HCT116 (cell line): ENCODE measurements around the gene GLRX3. TPM values are rescaled to one million over a fixed set of nuclear protein-coding genes. Genes with fewer than 3 reads are reported as not detected.

ENCODE experiments used
- ATAC-seq: fragments of 200-7000 bp; cut with Tn5 transposase; 2 replicates; pipeline ENCODE4 v1.9.1; 2020; ENCODE audit warnings: mild to moderate bottlenecking, moderate library complexity
- BruUV-seq: library from RNA; stranded (reverse); fragments of 400-500 nt; replicated peaks from 2 replicates; lab custom pipeline; 2021; lab: Mats Ljungman, UMichigan
- CTCF ChIA-PET: fragments of 300-600 bp; sonication (Branson Sonifier 250); formaldehyde crosslinking; loops from one replicate; lab custom pipeline; 2021; ENCODE audit warnings: antibody characterized with exemption; lab: Charles Lee
- POLR2A ChIA-PET: fragments of 300-600, 350-600 bp; sonication (Branson Sonifier 250); formaldehyde crosslinking; loops from one replicate; lab custom pipeline; 2021; ENCODE audit warnings: antibody characterized with exemption; lab: Charles Lee
- RAD21 ChIA-PET, 2 experiments: fragments of 300-600 bp; sonication (Branson Sonifier 250); formaldehyde crosslinking; loops; one replicate each; lab custom pipeline; 2023; ENCODE audit warnings: low total read pairs in 2 of 2; ENCODE audit not compliant: uncharacterized antibody in 2 of 2, unreplicated experiment in 2 of 2, low non-redundant PET in 1 of 2; lab: Charles Lee
- DNase-seq: peaks from one replicate; pipeline ENCODE4 v3.0.0-alpha.2; 2010; ENCODE audit warnings: low read depth, low spot score
- H2AFZ ChIP-seq: fragments of 200-600 bp; shearing (Covaris generic), sonication (generic); 2 replicates; pipeline ENCODE4 v1.6.1; 2017; ENCODE audit warnings: low read depth, mixed run types, mixed read lengths, antibody characterized with exemption, low read length; ENCODE audit not compliant: poor library complexity, severe bottlenecking
- H3K27ac ChIP-seq: 2 replicates; pipeline ENCODE4 v1.5.1; 2012; ENCODE audit warnings: low read depth, low read length
- H3K27me3 ChIP-seq: fragments of 200-600 bp; sonication (generic); 2 replicates; pipeline ENCODE4 v1.6.1; 2016; ENCODE audit warnings: mixed run types, low read length, mixed read lengths; ENCODE audit not compliant: insufficient read depth
- H3K36me3 ChIP-seq, 2 experiments: fragments of 200-500 bp in 1 of 2; fragments of 200-600 bp in 1 of 2; sonication (Bioruptor generic) in 1 of 2; sonication (generic) in 1 of 2; 2 replicates each; pipeline versions ENCODE4 v1.5.1 to v1.6.1; 2014 to 2016; ENCODE audit warnings: low read length in 2 of 2, inconsistent platforms in 1 of 2, mixed read lengths in 1 of 2, mixed run types in 1 of 2; ENCODE audit not compliant: insufficient read depth in 2 of 2, control insufficient read depth in 1 of 2
- H3K4me1 ChIP-seq, 2 experiments: fragments of 200-600 bp in 1 of 2; sonication (generic) in 1 of 2; 2 replicates each; pipeline versions ENCODE4 v1.5.1 to v1.6.1; 2012 to 2017; ENCODE audit warnings: low read length in 2 of 2, inconsistent platforms in 1 of 2, mild to moderate bottlenecking in 1 of 2, mixed read lengths in 1 of 2, mixed run types in 1 of 2, moderate library complexity in 1 of 2; ENCODE audit not compliant: insufficient read depth in 2 of 2, control insufficient read depth in 1 of 2
- H3K4me2 ChIP-seq: fragments of 200-600 bp; sonication (generic); 2 replicates; pipeline ENCODE4 v1.6.1; 2017; ENCODE audit warnings: mixed run types, low read length, mixed read lengths
- H3K4me3 ChIP-seq, 2 experiments: fragments of 200-600 bp in 1 of 2; sonication (generic) in 1 of 2; replicated peaks in 1 of 2; 2 replicates each; pipeline ENCODE4 v1.5.1; 2011 to 2016; ENCODE audit warnings: low read length in 2 of 2, control low read depth in 1 of 2, low read depth in 1 of 2, mild to moderate bottlenecking in 1 of 2, mixed read lengths in 1 of 2, mixed run types in 1 of 2
- H3K79me2 ChIP-seq: fragments of 200-600 bp; sonication (generic); 2 replicates; pipeline ENCODE4 v1.6.1; 2017; ENCODE audit warnings: mild to moderate bottlenecking, mixed run types, low read length, moderate library complexity, mixed read lengths; ENCODE audit not compliant: insufficient read depth
- H3K9ac ChIP-seq: fragments of 200-600 bp; sonication (generic); 2 replicates; pipeline ENCODE4 v1.6.1; 2016; ENCODE audit warnings: low read length, mixed read lengths
- H3K9me2 ChIP-seq: fragments of 200-600 bp; sonication (generic), shearing (Covaris generic); 2 replicates; pipeline ENCODE4 v1.6.1; 2017; ENCODE audit warnings: mixed run types, mild to moderate bottlenecking, moderate library complexity; ENCODE audit not compliant: insufficient read depth
- H3K9me3 ChIP-seq, 2 experiments: fragments of 200-500 bp in 1 of 2; fragments of 200-600 bp in 1 of 2; sonication (Bioruptor generic) in 1 of 2; sonication (generic) in 1 of 2; 2 replicates each; pipeline ENCODE4 v1.6.1; 2014 to 2017; ENCODE audit warnings: low read length in 2 of 2, mixed read lengths in 2 of 2, inconsistent platforms in 1 of 2, low read depth in 1 of 2, mild to moderate bottlenecking in 1 of 2, mixed run types in 1 of 2, moderate library complexity in 1 of 2; ENCODE audit not compliant: control insufficient read depth in 1 of 2, insufficient read depth in 1 of 2
- H4K20me1 ChIP-seq: fragments of 200-600 bp; sonication (generic), shearing (Covaris generic); 2 replicates; pipeline ENCODE4 v1.6.1; 2017; ENCODE audit warnings: mixed run types, mild to moderate bottlenecking, moderate library complexity; ENCODE audit not compliant: insufficient read depth
- ATF3 ChIP-seq: IDR thresholded peaks from 2 replicates; pipeline ENCODE4 v1.6.1; 2012
- CBX3 ChIP-seq: IDR thresholded peaks from 2 replicates; pipeline ENCODE4 v1.6.1; 2012; ENCODE audit warnings: low read depth
- CTCF ChIP-seq, 3 experiments: fragments of 200-600 bp in 1 of 3; sonication (generic) in 1 of 3; IDR thresholded peaks in 2 of 3; conservative IDR thresholded peaks in 1 of 3; 2 replicates each; pipeline ENCODE4 v1.5.1; 2012 to 2017; ENCODE audit warnings: low read depth in 2 of 3, low read length in 2 of 3, antibody characterized with exemption in 1 of 3, borderline replicate concordance in 1 of 3, control low read depth in 1 of 3, mild to moderate bottlenecking in 1 of 3, mixed read lengths in 1 of 3, mixed run types in 1 of 3, moderate library complexity in 1 of 3; ENCODE audit not compliant: insufficient read depth in 1 of 3
- EGR1 ChIP-seq: IDR thresholded peaks from 2 replicates; pipeline ENCODE4 v1.6.1; 2012; ENCODE audit warnings: low read depth
- ELF1 ChIP-seq: IDR thresholded peaks from 2 replicates; pipeline ENCODE4 v1.6.1; 2012; ENCODE audit warnings: low read depth, borderline replicate concordance
- EZH2 ChIP-seq: fragments of 200-600 bp; sonication (generic); IDR thresholded peaks from 2 replicates; pipeline ENCODE4 v1.6.1; 2017; ENCODE audit warnings: antibody characterized with exemption, mixed run types
- EZH2phosphoT487 ChIP-seq: fragments of 200-600 bp; IDR thresholded peaks from 2 replicates; pipeline ENCODE4 v1.6.1; 2018; ENCODE audit warnings: antibody characterized with exemption, borderline replicate concordance
- FOSL1 ChIP-seq: IDR thresholded peaks from 2 replicates; pipeline ENCODE4 v1.6.1; 2012; ENCODE audit warnings: low read depth
- MAX ChIP-seq: IDR thresholded peaks from 2 replicates; pipeline ENCODE4 v1.6.1; 2012
- POLR2AphosphoS5 ChIP-seq: IDR thresholded peaks from 2 replicates; pipeline ENCODE4 v1.6.1; 2011; ENCODE audit warnings: mild to moderate bottlenecking, low read depth, low read length, moderate library complexity
- RAD21 ChIP-seq: IDR thresholded peaks from 2 replicates; pipeline ENCODE4 v1.6.1; 2012; ENCODE audit warnings: low read depth, mild to moderate bottlenecking
- SP1 ChIP-seq: IDR thresholded peaks from 2 replicates; pipeline ENCODE4 v1.6.1; 2012; ENCODE audit warnings: low read depth
- SRF ChIP-seq: IDR thresholded peaks from 2 replicates; pipeline ENCODE4 v1.6.1; 2012; ENCODE audit warnings: low read depth
- TCF7L2 ChIP-seq: IDR thresholded peaks from 2 replicates; pipeline ENCODE4 v1.7.0; 2011; ENCODE audit warnings: borderline replicate concordance, inconsistent platforms; ENCODE audit not compliant: insufficient read depth, insufficient read length; ENCODE audit errors: extremely low read depth
- YY1 ChIP-seq: IDR thresholded peaks from 2 replicates; pipeline ENCODE4 v1.6.1; 2011; ENCODE audit warnings: low read length, low read depth, moderate library complexity, mild to moderate bottlenecking; ENCODE audit not compliant: insufficient replicate concordance; ENCODE audit errors: extremely low read depth
- ZBTB33 ChIP-seq: IDR thresholded peaks from 2 replicates; pipeline ENCODE4 v1.6.1; 2011; ENCODE audit warnings: mild to moderate bottlenecking, low read length, moderate library complexity; ENCODE audit not compliant: insufficient replicate concordance; ENCODE audit errors: extremely low read depth
- intact Hi-C: fragments of 100-400 bp; cut with micrococcal nuclease; formaldehyde crosslinking; loops from 2 replicates; pipeline ENCODE4 v1.10.0; 2022
- total RNA-seq: library from RNA; stranded (reverse); gene quantifications from one replicate; pipeline ENCODE4 v1.2.1, GENCODE V29; 2021; ENCODE audit not compliant: unreplicated experiment
- TF ChIP-seq, protein P1 (sequence below): IDR thresholded peaks from 2 replicates; pipeline ENCODE4 v1.6.1; 2012; ENCODE audit warnings: low read depth

The GLRX3 gene
- total RNA-seq, 1 experiment from 2014 or later, result 59.1 TPM

DNA sequence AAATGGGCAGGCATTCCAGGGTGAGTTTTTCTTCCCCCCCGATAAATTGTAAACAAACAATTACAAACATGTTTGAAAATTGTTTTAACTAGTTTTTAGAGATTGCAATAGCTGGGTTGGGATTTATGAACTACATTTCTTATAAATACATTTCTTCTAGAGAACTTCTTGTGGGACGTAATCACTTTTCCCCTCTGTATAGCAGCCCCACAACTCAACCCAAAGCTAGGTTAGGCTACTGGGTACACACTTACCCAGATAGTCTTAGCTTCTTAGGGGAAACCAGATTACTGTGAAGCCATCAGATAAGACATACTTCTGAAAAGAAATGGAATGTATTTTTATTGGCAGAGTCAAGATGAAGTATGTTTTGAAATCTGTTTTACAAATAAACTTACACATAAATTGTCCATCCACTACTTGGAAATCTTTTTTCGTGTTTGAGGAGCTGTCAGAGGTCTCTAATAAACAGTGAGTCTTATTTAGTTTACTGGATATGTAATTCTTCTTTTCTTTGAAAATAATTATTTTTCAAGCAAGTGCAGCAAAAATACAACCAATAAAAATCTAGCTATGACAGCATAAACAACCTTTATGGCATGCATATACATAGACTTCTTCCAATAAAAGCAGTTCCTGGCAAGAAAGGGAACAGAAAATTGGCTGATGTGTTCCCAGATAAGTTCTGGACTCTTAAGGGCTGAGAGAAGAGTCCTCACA, 8.0 kb upstream of the GLRX3 start:
- ChIA-PET RAD21 (no interaction called here), CTCF (interaction anchor here (1.5 to 2.2 kb wide), 2 partner anchors 17 to 18 kb away, joined by 5 to 6 read pairs; partner anchors contain the start of gene C10orf143), POLR2A (no interaction called here)
- DNase-seq, result no peak
- H3K27ac ChIP-seq, result no peak overlapping the region
- ATAC-seq, result peak; percentile 22; the same call in 1 of the 2 replicates
- intact Hi-C loops, result no loop called here
- H3K4me2 ChIP-seq, result no peak overlapping the region
- H3K9me3 ChIP-seq, result no peaks in the 10 kb centered on the region
- no peak for TF ChIP-seq SRF
- no peak for TF ChIP-seq ELF1
- TF ChIP-seq TCF7L2, result no peak
- TF ChIP-seq SP1, result no peak
- no peak for TF ChIP-seq POLR2AphosphoS5
- no peak for TF ChIP-seq RAD21
- no peak for TF ChIP-seq MAX
- TF ChIP-seq EZH2, result no peak
- TF ChIP-seq FOSL1, result no peak
- no peak for TF ChIP-seq YY1
- TF ChIP-seq EZH2phosphoT487, result no peak
- TF ChIP-seq CTCF (IDR thresholded peaks at IDR 0.05 in 2 of 3, conservative IDR thresholded peaks at IDR 0.05 in 1 of 3; ENCODE audit: borderline replicate concordance in 1 of 3, insufficient read depth in 1 of 3, low read depth in 2 of 3, low read length in 2 of 3), result no peak
- TF ChIP-seq, protein P1, sequence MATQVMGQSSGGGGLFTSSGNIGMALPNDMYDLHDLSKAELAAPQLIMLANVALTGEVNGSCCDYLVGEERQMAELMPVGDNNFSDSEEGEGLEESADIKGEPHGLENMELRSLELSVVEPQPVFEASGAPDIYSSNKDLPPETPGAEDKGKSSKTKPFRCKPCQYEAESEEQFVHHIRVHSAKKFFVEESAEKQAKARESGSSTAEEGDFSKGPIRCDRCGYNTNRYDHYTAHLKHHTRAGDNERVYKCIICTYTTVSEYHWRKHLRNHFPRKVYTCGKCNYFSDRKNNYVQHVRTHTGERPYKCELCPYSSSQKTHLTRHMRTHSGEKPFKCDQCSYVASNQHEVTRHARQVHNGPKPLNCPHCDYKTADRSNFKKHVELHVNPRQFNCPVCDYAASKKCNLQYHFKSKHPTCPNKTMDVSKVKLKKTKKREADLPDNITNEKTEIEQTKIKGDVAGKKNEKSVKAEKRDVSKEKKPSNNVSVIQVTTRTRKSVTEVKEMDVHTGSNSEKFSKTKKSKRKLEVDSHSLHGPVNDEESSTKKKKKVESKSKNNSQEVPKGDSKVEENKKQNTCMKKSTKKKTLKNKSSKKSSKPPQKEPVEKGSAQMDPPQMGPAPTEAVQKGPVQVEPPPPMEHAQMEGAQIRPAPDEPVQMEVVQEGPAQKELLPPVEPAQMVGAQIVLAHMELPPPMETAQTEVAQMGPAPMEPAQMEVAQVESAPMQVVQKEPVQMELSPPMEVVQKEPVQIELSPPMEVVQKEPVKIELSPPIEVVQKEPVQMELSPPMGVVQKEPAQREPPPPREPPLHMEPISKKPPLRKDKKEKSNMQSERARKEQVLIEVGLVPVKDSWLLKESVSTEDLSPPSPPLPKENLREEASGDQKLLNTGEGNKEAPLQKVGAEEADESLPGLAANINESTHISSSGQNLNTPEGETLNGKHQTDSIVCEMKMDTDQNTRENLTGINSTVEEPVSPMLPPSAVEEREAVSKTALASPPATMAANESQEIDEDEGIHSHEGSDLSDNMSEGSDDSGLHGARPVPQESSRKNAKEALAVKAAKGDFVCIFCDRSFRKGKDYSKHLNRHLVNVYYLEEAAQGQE, result no peak
- no peak for TF ChIP-seq ATF3
- no peak for TF ChIP-seq EGR1
- TF ChIP-seq CBX3, result no peak
- TF ChIP-seq ZBTB33, result no peak
- no peaks in the 10 kb centered on the region for H4K20me1 ChIP-seq
- no peaks in the 10 kb centered on the region for H3K27me3 ChIP-seq
- no TSS peak for BruUV-seq
- H3K4me1 ChIP-seq, result peaks cover 0 to 4% of the 10 kb centered on the region in 2 experiments; a peak in 1 of 4 replicates
- no peak overlapping the region for H2AFZ ChIP-seq
- H3K9me2 ChIP-seq, result no peaks in the 10 kb centered on the region
- H3K9ac ChIP-seq, result no peak overlapping the region
- H3K79me2 ChIP-seq, result no peaks in the 10 kb centered on the region
- H3K36me3 ChIP-seq, result no peaks in the 10 kb centered on the region
- H3K4me3 ChIP-seq, result no peak overlapping the region
